NB4 (cell line): Measurements from ENCODE around the gene GRPR.

Source experiments
- MAX ChIP-seq: IDR thresholded peaks from 2 replicates; pipeline ENCODE4 v1.6.1; 2011; ENCODE audit warnings: low read depth, low read length
- MYC ChIP-seq: IDR thresholded peaks from 2 replicates; pipeline ENCODE4 v1.6.1; 2011; ENCODE audit warnings: low read depth, low read length
- POLR2A ChIP-seq: IDR thresholded peaks from 2 replicates; pipeline ENCODE4 v1.6.1; 2011; ENCODE audit warnings: mild to moderate bottlenecking; ENCODE audit not compliant: insufficient read length; ENCODE audit errors: extremely low read depth
- TF ChIP-seq, protein P1 (sequence below): IDR thresholded peaks from one replicate; pipeline ENCODE4 v1.5.1; 2012; ENCODE audit warnings: low read depth, low read length

DNA sequence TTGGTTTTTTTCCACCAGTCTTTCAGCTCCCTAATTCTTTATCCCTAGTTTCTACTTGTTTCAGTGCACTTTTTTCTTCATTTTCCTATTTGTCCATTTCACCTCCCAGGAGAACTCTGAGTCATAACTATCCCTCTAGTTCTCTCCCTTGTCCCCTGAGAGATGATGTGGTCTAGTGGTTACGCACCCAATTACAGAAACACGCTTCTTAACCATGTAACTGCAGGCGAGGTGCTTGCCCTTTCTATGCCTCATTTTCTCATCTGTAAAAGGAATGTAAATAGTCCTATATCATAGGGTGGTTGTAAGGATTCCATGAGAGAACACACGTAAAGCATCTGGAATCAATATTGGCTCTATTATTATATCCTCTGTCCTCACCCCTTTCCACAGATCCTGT, 8.8 kb upstream of the GRPR start:
- TF ChIP-seq, protein P1, sequence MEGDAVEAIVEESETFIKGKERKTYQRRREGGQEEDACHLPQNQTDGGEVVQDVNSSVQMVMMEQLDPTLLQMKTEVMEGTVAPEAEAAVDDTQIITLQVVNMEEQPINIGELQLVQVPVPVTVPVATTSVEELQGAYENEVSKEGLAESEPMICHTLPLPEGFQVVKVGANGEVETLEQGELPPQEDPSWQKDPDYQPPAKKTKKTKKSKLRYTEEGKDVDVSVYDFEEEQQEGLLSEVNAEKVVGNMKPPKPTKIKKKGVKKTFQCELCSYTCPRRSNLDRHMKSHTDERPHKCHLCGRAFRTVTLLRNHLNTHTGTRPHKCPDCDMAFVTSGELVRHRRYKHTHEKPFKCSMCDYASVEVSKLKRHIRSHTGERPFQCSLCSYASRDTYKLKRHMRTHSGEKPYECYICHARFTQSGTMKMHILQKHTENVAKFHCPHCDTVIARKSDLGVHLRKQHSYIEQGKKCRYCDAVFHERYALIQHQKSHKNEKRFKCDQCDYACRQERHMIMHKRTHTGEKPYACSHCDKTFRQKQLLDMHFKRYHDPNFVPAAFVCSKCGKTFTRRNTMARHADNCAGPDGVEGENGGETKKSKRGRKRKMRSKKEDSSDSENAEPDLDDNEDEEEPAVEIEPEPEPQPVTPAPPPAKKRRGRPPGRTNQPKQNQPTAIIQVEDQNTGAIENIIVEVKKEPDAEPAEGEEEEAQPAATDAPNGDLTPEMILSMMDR: no peak
- TF ChIP-seq MYC (no peak), MAX (no peak), POLR2A (no peak)
